Liver (tissue), 3 donors: ENCODE data around the gene HOXC10.

ENCODE experiments used
- CTCF ChIP-seq: fragments of 150-350 bp; IDR thresholded peaks from 2 replicates; pipeline ENCODE4 v1.5.1; 2017; ENCODE audit warnings: improper control_type of control experiment, low read depth, low read length; ENCODE audit not compliant: missing input control
- EGR1 ChIP-seq, 2 donors: IDR thresholded peaks; 2 replicates each; pipeline ENCODE4 v1.6.1; 2016 to 2018; ENCODE audit warnings: antibody characterized with exemption in 2 of 2, low read depth in 2 of 2
- JUND ChIP-seq, 2 donors: IDR thresholded peaks; 2 replicates each; pipeline ENCODE4 v1.6.1; 2016; ENCODE audit warnings: antibody characterized with exemption in 2 of 2
- MAX ChIP-seq: IDR thresholded peaks from 2 replicates; pipeline ENCODE4 v1.6.1; 2016; ENCODE audit warnings: antibody characterized with exemption
- RAD21 ChIP-seq, 2 donors: IDR thresholded peaks; 2 replicates each; pipeline ENCODE4 v1.6.1; 2016; ENCODE audit warnings: antibody characterized with exemption in 2 of 2, mild to moderate bottlenecking in 2 of 2
- REST ChIP-seq: IDR thresholded peaks from 2 replicates; pipeline ENCODE4 v1.6.1; 2016; ENCODE audit warnings: antibody characterized with exemption, mild to moderate bottlenecking
- TAF1 ChIP-seq: conservative IDR thresholded peaks from 2 replicates; pipeline ENCODE4 v1.6.1; 2016; ENCODE audit warnings: antibody characterized with exemption, mild to moderate bottlenecking
- YY1 ChIP-seq: IDR thresholded peaks from 2 replicates; pipeline ENCODE4 v1.6.1; 2016; ENCODE audit warnings: antibody characterized with exemption, mild to moderate bottlenecking
- donor health status: healthy.
- donor health status: healthy.

- no peak for TF ChIP-seq TAF1
- TF ChIP-seq YY1 = no peak
- no peak for TF ChIP-seq CTCF
- no peak for TF ChIP-seq MAX
- no peak for TF ChIP-seq REST
- no peak for TF ChIP-seq JUND (IDR thresholded peaks at IDR 0.05)
- TF ChIP-seq RAD21 (IDR thresholded peaks at IDR 0.05) = no peak
- TF ChIP-seq EGR1 (IDR thresholded peaks at IDR 0.05; ENCODE audit: low read depth in 2 of 2) = no peak
Measured at GRCh38 chr12:53986686-53987483, 1.9 kb downstream of the HOXC10 start.
